Lower leg skin (tissue), 4 donors: ENCODE data around the gene PLOD3. TPM values are rescaled to one million over a fixed set of nuclear protein-coding genes. Genes with fewer than 3 reads are reported as not detected.

ENCODE experiments used
- DNase-seq, 2 donors: peaks; one replicate each; pipeline ENCODE4 v3.0.0-alpha.2; 2019; ENCODE audit warnings: low spot score in 2 of 2
- H3K4me3 ChIP-seq: fragments of 200-600 bp; sonication (generic); 2 replicates; pipeline ENCODE4 v1.5.1; 2017; ENCODE audit warnings: mild to moderate bottlenecking, low read depth; ENCODE audit not compliant: poor library complexity, severe bottlenecking
- CTCF ChIP-seq, 3 donors: fragments of 450-650 bp; IDR thresholded peaks; one replicate each; pipeline ENCODE4 v1.5.1; 2016; ENCODE audit warnings: antibody characterized with exemption in 3 of 3, mild to moderate bottlenecking in 3 of 3, moderate library complexity in 2 of 3
- POLR2A ChIP-seq, 2 donors: fragments of 450-650 bp; IDR thresholded peaks; one replicate each; pipeline ENCODE4 v1.6.1; 2016 to 2017; ENCODE audit warnings: antibody characterized with exemption in 2 of 2, mild to moderate bottlenecking in 1 of 2, moderate library complexity in 1 of 2
- WGBS, 2 donors: methylation state at CpG; one replicate each; pipeline ENCODE4 v1.1.5; 2018; 5-methylcytosine and 5-hydroxymethylcytosine counted together
- intact Hi-C: fragments of 100-400 bp; cut with DNase I; formaldehyde crosslinking; loops from one replicate; pipeline ENCODE4 v1.15.0; 2023; ENCODE audit warnings: low total_unique reads
- total RNA-seq, 4 donors: library from RNA; depleted of rRNA; stranded (reverse); fragments of >200 nt; gene quantifications; one replicate each; pipeline ENCODE4 v1.1.0, GENCODE V29; 2016

The PLOD3 gene
- total RNA-seq, 4 donors from 2014 or later: 16.4 to 31.9 (median 23.3) TPM

GRCh38 chr7:101243646-101244374 lies 26.4 kb upstream of the PLOD3 start:
- WGBS, 2 donors: 9 to 17% methylated on average over 18 to 28 of the region's 28 CpGs
- peak in 1 of 3 donors; percentile 73 for TF ChIP-seq CTCF (IDR thresholded peaks at IDR 0.05)
- no peak for TF ChIP-seq POLR2A (IDR thresholded peaks at IDR 0.05)
- intact Hi-C loops: no loop called here
- no peak for DNase-seq
- peak overlapping the region; percentile 67 for H3K4me3 ChIP-seq

GRCh38 chr7:101241443-101242349 lies 24.3 kb upstream of the PLOD3 start:
- no peak for DNase-seq
- TF ChIP-seq CTCF (IDR thresholded peaks at IDR 0.05) (no peak), POLR2A (IDR thresholded peaks at IDR 0.05) (no peak)
- WGBS, 2 donors: 57 to 60% methylated on average over 16 of the region's 16 CpGs
- H3K4me3 ChIP-seq: no peak overlapping the region
- intact Hi-C loops: no loop called here

DNA sequence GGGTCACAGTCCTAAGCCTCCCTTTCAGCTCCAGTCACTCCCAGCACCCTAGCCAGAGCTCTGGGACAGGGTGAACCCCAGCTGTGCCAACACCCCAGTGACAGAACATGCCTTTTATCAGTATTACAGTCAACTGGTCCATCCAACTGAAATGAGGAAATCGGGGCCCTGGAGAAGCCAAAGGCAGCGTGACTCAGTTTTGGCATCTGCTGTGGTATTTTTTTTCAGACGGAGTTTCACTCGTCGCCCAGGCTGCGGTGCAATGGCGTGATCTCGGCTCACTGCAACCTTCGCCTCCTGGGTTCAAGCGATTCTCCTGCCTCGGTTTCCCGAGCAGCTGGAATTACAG lies 23.6 kb upstream of the PLOD3 start:
- no peak overlapping the region for H3K4me3 ChIP-seq
- TF ChIP-seq CTCF (IDR thresholded peaks at IDR 0.05) (no peak), POLR2A (IDR thresholded peaks at IDR 0.05) (no peak)
- DNase-seq: no peak
- 75 to 87% methylated on average over 12 of the region's 12 CpGs for WGBS, 2 donors
- intact Hi-C loops: no loop called here

GRCh38 chr7:101240226-101241014 lies 23.0 kb upstream of the PLOD3 start:
- DNase-seq: no peak
- no peak for TF ChIP-seq CTCF (IDR thresholded peaks at IDR 0.05)
- TF ChIP-seq POLR2A (IDR thresholded peaks at IDR 0.05): no peak
- intact Hi-C loops: no loop called here
- no peak overlapping the region for H3K4me3 ChIP-seq
- 91 to 92% methylated on average over 31 to 32 of the region's 32 CpGs for WGBS, 2 donors

DNA sequence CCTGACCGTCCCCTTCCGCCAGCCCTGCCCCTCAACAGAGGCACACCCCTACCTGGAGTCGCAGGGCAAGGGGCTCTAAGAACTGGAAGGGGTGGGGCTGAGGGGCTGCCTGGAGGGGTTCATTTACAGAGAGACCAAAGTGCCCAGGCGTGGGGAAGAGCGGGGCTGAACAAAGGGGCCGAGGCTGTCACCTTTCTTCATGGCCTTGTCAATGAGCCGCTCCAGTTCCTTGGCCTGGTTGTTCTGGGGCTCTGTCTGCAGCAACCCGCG lies 22.5 kb upstream of the PLOD3 start:
- no peak for DNase-seq
- intact Hi-C loops: no loop called here
- no peak overlapping the region for H3K4me3 ChIP-seq
- 89 to 93% methylated on average over 9 of the region's 9 CpGs for WGBS, 2 donors
- no peak for TF ChIP-seq CTCF (IDR thresholded peaks at IDR 0.05)
- no peak for TF ChIP-seq POLR2A (IDR thresholded peaks at IDR 0.05)
